ENCODE measurements around the gene TGIF1.

DNA sequence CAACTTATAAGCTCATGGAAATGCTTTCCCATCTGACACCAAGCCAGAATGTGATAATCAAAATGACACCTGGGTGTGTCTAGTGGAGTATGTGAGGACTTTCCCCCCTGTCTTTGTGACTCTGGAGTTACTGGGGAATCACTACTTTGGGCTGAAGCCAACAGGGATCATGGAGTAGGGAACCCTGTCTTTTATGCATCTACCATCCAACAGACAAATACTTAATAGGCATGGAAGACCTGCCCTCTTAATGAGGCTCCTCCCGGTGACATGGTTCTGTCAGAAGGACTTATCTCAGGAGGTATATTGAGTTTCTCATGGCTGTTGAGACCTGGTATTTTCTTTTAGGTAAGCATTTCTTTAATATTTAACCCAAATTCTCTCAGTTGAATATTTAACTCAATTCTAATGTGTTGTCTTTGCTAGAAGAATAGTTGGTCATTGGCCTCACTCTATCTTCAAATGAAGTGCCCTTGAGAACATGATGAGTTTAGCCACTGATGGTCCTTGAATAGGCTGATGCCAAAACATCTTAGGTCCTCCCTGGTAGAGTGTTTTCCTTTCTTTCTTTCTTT lies 42.1 kb downstream of the TGIF1 start:
- TF ChIP-seq, protein P1, sequence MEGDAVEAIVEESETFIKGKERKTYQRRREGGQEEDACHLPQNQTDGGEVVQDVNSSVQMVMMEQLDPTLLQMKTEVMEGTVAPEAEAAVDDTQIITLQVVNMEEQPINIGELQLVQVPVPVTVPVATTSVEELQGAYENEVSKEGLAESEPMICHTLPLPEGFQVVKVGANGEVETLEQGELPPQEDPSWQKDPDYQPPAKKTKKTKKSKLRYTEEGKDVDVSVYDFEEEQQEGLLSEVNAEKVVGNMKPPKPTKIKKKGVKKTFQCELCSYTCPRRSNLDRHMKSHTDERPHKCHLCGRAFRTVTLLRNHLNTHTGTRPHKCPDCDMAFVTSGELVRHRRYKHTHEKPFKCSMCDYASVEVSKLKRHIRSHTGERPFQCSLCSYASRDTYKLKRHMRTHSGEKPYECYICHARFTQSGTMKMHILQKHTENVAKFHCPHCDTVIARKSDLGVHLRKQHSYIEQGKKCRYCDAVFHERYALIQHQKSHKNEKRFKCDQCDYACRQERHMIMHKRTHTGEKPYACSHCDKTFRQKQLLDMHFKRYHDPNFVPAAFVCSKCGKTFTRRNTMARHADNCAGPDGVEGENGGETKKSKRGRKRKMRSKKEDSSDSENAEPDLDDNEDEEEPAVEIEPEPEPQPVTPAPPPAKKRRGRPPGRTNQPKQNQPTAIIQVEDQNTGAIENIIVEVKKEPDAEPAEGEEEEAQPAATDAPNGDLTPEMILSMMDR (IDR thresholded peaks at IDR 0.05), result no peak
- TF ChIP-seq POLR2A (IDR thresholded peaks at IDR 0.05), result no peak

Measured in lower leg skin (tissue), 3 donors.